C1 segment of cervical spinal cord (tissue), 14 donors: ENCODE measurements around the gene ATP2B3.
"Not testable (repeated sequence)": the region's sequence is repeated elsewhere in the genome, so short reads cannot be mapped to it uniquely, and the experiment has no call there.

Source experiments
- DNase-seq, 14 donors: peaks; one replicate each; lab custom pipeline; 2025; lab: John Stamatoyannopoulos, UW

Gene ATP2B3

GRCh38 chrX:153593811-153594500 lies 76.5 kb downstream of the ATP2B3 start:
- no peak for DNase-seq

GRCh38 chrX:153595387-153595786 lies 77.9 kb downstream of the ATP2B3 start:
- DNase-seq = no peak

GRCh38 chrX:153595859-153596857 lies 78.7 kb downstream of the ATP2B3 start:
- no peak for DNase-seq

GRCh38 chrX:153596981-153597750 lies 79.7 kb downstream of the ATP2B3 start:
- no peak for DNase-seq

DNA sequence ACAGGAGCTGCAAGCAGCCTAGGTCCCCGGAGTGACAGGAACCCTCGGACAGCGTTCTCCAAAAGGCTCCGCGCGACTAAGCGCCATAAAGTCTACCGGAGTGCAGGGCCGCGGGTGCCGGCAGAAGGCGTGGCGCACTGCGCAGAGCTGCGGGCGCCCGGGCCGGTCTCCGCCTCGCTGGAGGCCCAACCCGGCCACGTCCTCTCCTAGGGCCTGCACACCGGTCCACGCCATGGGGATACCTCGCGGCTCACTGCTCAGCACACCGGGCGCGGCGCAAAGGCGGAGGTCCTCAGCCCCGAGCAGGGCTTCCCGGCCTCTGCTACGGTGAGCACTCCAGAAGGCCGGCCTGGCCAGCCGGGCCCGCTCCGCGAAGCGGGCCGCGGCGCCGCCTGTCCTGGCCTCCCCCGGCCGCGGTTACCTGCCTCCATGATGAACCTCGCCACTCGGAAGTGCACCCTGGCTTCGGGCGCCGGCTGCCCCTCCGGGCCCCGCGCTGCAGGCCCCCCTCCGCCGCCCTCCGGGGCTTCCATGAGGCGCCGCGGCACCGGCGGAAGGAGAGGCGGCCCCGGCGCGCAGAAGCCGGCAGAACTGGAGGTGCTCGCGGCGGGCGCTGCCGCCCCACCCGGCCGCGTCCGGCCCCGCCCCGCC lies 81.2 kb downstream of the ATP2B3 start, which contains the start of gene CCNQ:
CCNQ (minus strand) TSS at position 599 of the 651 bp plus-strand sequence; CDS start at position 533, 66 bp downstream.
- no peak for DNase-seq

DNA sequence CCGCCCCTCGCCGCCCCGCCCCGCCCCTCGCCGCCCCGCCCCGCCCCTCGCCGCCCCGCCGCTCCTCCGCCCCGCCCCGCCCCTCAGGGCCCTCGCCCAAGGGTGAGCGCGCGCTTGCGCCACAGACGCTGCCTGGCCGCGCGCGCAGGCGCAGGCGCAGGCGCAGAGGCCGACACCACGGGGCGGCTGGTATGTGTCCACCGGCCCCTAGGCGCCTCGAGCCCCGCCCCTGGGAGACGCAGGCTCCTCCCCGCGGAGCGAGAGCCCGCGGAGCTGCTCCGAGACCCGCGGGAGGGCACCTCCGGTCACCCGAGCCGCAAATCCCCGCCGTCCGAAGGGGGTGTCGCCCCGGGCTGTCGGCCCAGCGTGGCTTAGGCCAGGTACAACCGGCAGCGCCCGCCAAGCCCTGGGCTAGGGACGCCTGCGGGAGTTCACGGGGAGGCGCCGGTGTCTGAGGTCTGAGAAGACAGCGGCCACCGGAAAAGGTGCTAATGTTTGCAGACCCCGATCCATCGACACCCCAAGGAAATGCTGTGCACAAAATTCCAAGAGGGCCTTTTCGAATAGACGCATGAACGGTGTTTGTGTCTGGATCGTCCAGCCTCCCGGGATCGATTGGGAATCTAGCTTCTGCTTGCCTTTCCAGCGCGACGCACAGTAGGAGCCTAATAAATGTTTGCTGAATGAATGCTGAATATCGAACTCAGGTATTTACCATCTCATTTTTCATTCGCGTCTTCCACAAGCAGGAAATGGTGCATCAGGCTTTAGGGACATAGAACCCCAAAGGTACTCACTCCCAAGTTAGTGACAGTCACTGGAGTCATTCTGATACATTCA lies 82.0 kb downstream of the ATP2B3 start:
- DNase-seq = peak in 13 of 14 donors; percentile 30 to 89 (median 75)

DNA sequence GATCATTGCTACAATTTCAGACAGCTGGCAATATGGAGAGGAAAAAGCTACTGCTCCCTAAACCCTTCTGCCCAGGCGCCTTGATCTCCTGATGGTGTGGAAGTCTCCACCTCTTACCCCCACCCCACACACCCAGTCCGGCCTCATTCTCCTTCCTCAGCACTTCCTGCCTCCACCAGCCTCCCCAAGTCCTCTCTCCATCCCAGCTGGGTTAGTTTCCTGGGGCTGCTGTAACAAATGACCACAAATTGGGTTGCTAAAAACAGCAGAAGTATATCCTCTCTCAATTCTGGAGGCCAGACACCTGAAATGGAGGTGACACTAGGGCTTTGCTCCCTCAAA lies 82.6 kb downstream of the ATP2B3 start:
- DNase-seq = no peak

- DNase-seq = no peak
These were observed 83.5 kb downstream of the ATP2B3 start for GRCh38 chrX:153600921-153601320.

DNA sequence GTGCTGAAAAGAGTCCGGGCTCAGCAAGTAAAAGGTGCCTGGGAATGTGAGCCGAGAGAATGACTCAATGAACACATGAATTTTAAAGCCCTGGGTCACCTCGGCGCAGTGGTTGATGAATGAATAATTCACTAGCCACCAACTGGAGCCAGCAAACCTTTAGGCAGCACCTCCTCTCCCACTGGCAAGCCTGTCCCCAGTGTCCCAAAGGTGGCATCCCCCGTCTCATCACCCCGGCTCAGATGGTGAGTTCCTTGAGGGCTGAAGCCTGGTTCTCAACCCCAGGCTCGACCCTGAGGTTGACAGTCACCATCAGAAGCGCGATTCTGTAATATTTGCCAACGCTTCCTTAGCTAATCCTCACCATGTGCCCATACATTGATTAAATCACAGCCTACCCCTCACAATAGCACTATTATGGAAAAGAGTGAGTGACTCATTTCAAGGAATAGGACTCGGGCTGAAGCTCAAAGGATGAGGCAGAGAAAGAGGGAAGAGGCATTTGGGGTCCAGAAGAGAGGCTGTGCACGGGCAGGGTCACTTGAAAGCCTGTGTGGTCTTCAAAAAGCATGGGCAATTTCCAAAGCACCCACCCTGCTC lies 84.2 kb downstream of the ATP2B3 start:
- DNase-seq = no peak

DNA sequence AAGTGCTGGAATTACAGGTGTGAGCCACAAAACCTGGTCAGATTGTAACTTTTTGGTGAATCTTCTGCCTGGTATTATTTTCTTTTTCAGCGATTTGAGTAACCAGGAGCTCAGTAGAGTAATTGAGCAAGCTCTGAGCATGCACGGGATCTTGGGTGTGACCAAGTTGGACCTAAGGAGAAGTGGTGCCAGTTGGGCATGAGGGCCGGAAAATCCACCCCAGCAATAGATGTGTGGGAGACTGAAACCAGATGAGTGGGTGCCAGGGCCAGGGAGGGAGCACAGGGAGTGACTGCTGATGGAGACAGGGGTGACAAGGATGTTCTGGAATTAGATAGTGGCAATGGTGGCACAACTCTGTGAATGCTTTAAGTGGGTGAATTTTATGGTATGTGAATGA lies 85.2 kb downstream of the ATP2B3 start:
- no peak for DNase-seq

GRCh38 chrX:153603131-153603656 lies 85.8 kb downstream of the ATP2B3 start:
- DNase-seq = no peak

DNA sequence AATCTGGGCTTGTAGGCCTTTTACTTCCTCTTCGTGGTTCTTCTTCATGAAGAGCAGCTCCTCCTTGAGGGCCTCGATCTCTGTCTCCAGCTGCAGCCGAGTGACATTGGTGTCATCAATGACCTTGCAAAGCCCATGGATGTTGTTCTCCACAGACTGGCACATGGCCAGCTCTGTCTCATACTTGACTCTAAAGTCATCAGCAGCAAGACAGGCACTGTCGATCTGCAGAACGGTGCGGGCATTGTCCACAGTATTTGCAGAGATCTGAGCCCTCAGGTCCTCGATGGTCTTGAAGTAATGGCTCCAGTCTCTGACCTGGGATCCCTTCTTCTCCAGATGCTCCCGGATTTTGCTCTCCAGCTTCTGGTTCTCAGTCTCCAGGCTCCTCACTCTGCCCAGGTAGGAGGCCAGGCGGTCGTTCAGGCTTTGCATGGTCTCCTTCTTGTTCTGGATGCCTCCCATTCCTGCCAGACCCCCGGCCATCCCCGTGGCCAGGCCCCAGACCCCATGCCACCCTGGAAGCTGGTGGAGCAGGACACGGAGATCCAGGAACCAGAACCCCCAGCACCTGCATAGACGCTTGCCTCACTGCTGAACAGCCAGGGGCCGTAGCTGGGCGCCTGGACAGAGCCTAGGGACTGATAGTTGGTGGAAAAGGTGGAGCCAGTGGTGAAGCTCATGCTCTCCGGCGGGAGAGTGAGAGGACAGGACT lies 87.4 kb downstream of the ATP2B3 start:
- not testable (repeated sequence) for DNase-seq

DNA sequence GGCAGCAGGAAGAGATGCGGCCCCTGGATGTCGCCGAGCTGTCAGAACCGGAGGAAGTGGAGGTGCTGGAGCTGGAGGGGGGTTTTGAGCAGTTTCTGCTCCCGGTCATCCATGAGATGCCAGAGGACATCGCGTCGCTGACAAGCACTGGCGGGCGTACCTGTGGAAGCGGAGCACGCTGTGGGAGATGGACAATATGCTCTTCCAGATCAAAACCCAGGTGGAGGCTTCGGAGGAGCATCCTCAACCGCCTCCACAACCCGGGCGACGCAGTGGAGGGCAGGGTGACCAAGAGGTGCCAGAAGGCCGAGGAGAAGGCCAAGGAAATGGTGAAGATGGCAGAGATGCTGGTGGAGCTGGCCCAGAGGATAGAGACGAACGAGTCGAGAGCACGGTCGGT lies 89.1 kb downstream of the ATP2B3 start:
- DNase-seq = no peak

DNA sequence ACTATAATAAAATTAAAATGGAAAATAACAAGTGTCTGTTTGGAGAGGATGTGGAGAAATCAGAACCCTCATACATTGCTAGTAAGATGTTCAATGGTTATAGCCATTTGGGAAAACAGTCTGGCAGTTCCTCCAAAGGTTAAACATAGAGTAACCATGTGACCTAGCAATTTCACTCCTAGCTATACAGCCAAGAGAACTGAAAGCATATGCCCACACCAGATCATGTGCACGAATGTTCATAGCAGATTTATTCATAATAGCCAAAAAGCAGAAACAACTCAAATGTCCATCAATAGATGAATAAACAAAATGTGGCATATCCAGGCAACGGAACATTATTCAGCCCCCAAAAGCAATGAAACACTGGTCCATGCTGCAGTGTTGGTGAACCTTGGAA lies 90.9 kb downstream of the ATP2B3 start:
- DNase-seq = no peak

GRCh38 chrX:153608806-153609205 lies 91.4 kb downstream of the ATP2B3 start:
- no peak for DNase-seq

DNA sequence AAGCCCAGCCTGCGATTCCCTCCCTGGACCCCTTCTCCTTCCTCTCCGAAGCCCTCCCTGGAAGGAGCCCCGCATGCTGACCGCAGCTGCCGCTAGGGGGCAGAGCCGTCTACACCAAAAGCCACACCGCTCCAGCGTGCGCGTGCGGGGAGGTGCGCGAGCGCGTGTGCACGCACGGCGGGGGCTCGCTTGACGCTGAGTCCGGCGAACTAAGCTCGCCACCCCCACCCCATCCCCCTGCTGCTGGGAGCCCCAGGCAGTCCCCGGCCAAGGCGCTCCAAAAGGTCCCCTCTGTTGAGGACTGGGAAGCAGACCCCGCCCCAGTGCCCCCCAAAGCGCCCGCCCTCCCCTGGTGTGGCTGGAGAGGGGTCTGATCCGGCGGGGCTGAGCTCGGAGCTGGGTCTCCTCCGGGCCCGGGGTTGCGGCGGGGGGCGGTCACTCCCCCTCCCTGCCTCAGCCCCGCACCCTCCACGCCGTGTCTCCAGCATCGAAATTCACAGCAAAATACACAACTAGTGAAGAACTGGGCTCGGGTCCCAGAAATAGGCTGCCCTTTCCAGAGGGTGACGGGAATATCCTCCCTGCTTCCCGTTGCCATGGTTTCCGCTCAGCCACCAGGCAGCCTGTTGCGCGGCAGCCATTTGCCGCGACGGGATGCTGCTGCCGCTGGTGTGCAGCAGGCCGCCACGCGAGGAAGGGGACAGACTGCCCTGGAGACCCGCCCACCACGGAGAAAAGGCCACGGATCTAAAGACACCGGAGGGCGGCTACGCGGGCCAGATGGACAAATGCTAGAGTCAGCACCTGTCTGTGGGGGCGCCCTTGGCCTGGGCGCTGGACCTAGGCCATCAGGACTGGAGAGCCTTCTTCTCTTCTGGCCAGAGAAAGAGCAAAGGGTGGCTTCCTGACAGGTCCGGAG lies 92.7 kb downstream of the ATP2B3 start:
- DNase-seq = peak in 12 of 14 donors; percentile 21 to 80 (median 56)

GRCh38 chrX:153610836-153611213 lies 93.4 kb downstream of the ATP2B3 start:
- DNase-seq = peak in 2 of 14 donors; percentile 54 to 65
